Stomach (tissue), 9 donors: ENCODE measurements around the gene ATP2C1. TPM values are rescaled to one million over a fixed set of nuclear protein-coding genes. Genes with fewer than 3 reads are reported as not detected.

Experiments used
- DNase-seq, 2 donors: peaks; one replicate each; pipeline versions ENCODE4 v3.0.0 to v3.0.0-alpha.2; 2013 to 2019
- H3K27ac ChIP-seq, 5 donors: fragments of 200-600 bp in 4 of 5; sonication (generic) in 4 of 5; one replicate each; pipeline ENCODE4 v1.5.1; 2013 to 2019; ENCODE audit warnings: mild to moderate bottlenecking in 1 of 5, moderate library complexity in 1 of 5
- H3K27me3 ChIP-seq, 3 donors: fragments of 200-600 bp; sonication (generic); one replicate each; pipeline ENCODE4 v1.5.1; 2017 to 2019; ENCODE audit warnings: mixed run types in 1 of 3
- H3K36me3 ChIP-seq, 4 donors: fragments of 200-600 bp; sonication (generic); 1 replicate in 3 of 4; 2 replicates in 1 of 4; pipeline ENCODE4 v1.5.1; 2016 to 2019
- H3K4me1 ChIP-seq, 4 donors: fragments of 200-600 bp; sonication (generic); one replicate each; pipeline ENCODE4 v1.5.1; 2016 to 2019
- H3K4me3 ChIP-seq, 4 donors: fragments of 200-600 bp; sonication (generic) in 3 of 4; one replicate each; pipeline ENCODE4 v1.5.1; 2016 to 2019; ENCODE audit warnings: mild to moderate bottlenecking in 1 of 4
- H3K9me3 ChIP-seq, 4 donors: fragments of 200-600 bp; sonication (generic); one replicate each; pipeline ENCODE4 v1.5.1; 2016 to 2019
- EP300 ChIP-seq: sonication (generic); formaldehyde crosslinking; IDR thresholded peaks from one replicate; pipeline ENCODE4 v1.6.1; 2017; ENCODE audit warnings: antibody characterized with exemption
- POLR2A ChIP-seq, 4 donors: fragments of 450-650 bp; IDR thresholded peaks; one replicate each; pipeline ENCODE4 v1.6.1; 2016; ENCODE audit warnings: antibody characterized with exemption in 4 of 4, control low read depth in 2 of 4, mild to moderate bottlenecking in 1 of 4, moderate library complexity in 1 of 4
- POLR2AphosphoS5 ChIP-seq, 3 donors: sonication (generic); formaldehyde crosslinking; IDR thresholded peaks; one replicate each; pipeline ENCODE4 v1.6.1; 2016; ENCODE audit warnings: antibody characterized with exemption in 3 of 3
- WGBS, 5 donors: extraction: QIAGEN DNeasy Blood & Tissue Kit in 3 of 5; methylation state at CpG; one replicate each; pipeline versions ENCODE4 v1.1.5 to v1.1.7; 2013 to 2018; 5-methylcytosine and 5-hydroxymethylcytosine counted together
- intact Hi-C: fragments of 100-400 bp; cut with DNase I; formaldehyde crosslinking; loops from one replicate; pipeline ENCODE4 v1.15.1; 2023; ENCODE audit warnings: low total_unique reads
- polyA plus RNA-seq, 3 donors: library from polyadenylated mRNA; stranded (reverse); fragments of 200-250 nt; gene quantifications; one replicate each; pipeline ENCODE4 v1.2.3, GENCODE V29; 2013
- small RNA-seq, 4 donors: library from RNA; depleted of rRNA; stranded (forward); fragments of <200 nt; gene quantifications; one replicate each; pipeline ENCODE3, GENCODE V24; 2016
- total RNA-seq, 5 donors: library from RNA; depleted of rRNA; stranded (reverse); fragments of >200 nt; gene quantifications; one replicate each; pipeline versions ENCODE4 v1.1.0 to v1.2.3, GENCODE V29; 2014 to 2016
- TF ChIP-seq, protein P1 (sequence below), 7 experiments: fragments of 450-650 bp in 4 of 7; fragments of 200-600 bp in 3 of 7; sonication (generic) in 3 of 7; IDR thresholded peaks; one replicate each; pipeline ENCODE4 v1.5.1; 2016 to 2019; ENCODE audit warnings: antibody characterized with exemption in 7 of 7, control low read depth in 2 of 7, mild to moderate bottlenecking in 1 of 7
- donor health status: healthy with polysubstance abuse.
- donor health status: Bipolar disorder and iron deficiency.
- donor health status: healthy.

The ATP2C1 gene
- total and polyA plus RNA-seq, 8 donors = 10.5 to 114 (median 33.0) TPM

DNA sequence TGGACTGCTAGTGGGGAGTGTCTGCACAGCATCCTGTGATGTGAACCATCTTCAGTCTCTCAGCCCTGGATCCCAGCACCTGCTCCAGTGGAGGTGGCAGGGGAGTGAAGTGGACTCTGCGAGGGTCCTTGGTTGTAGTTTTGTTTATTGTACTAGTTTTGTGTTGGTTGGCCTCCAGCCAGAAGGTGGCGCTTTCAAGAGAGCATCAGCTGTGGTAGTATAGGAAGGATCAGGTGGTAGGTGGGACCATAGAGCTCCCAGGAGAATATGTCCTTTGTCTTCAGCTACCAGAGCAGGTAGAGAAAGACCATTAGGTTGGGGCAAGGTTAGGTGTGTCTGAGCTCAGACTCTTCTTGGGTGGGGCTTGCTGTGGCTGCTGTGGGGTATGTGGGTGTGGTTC is 153.7 kb downstream of the ATP2C1 start:
- Histone ChIP-seq H3K4me1 (no peaks in the 10 kb centered on the region), H3K36me3 (peaks cover 0 to 4% (median 0%) of the 10 kb centered on the region in 4 donors), H3K9me3 (peaks cover 0 to 7% (median 0%) of the 10 kb centered on the region in 4 donors), H3K27me3 (no peaks in the 10 kb centered on the region), H3K4me3 (no peak overlapping the region), H3K27ac (no peak overlapping the region)
- no peak for TF ChIP-seq POLR2AphosphoS5 (IDR thresholded peaks at IDR 0.05)
- TF ChIP-seq, protein P1, sequence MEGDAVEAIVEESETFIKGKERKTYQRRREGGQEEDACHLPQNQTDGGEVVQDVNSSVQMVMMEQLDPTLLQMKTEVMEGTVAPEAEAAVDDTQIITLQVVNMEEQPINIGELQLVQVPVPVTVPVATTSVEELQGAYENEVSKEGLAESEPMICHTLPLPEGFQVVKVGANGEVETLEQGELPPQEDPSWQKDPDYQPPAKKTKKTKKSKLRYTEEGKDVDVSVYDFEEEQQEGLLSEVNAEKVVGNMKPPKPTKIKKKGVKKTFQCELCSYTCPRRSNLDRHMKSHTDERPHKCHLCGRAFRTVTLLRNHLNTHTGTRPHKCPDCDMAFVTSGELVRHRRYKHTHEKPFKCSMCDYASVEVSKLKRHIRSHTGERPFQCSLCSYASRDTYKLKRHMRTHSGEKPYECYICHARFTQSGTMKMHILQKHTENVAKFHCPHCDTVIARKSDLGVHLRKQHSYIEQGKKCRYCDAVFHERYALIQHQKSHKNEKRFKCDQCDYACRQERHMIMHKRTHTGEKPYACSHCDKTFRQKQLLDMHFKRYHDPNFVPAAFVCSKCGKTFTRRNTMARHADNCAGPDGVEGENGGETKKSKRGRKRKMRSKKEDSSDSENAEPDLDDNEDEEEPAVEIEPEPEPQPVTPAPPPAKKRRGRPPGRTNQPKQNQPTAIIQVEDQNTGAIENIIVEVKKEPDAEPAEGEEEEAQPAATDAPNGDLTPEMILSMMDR (IDR thresholded peaks at IDR 0.05) = no peak
- TF ChIP-seq EP300 = no peak
- no peak for TF ChIP-seq POLR2A (IDR thresholded peaks at IDR 0.05)
- no peak for DNase-seq
- intact Hi-C loops = no loop called here
- 88 to 94% (median 92%) methylated on average over 2 of the region's 2 CpGs for WGBS, 5 donors

DNA sequence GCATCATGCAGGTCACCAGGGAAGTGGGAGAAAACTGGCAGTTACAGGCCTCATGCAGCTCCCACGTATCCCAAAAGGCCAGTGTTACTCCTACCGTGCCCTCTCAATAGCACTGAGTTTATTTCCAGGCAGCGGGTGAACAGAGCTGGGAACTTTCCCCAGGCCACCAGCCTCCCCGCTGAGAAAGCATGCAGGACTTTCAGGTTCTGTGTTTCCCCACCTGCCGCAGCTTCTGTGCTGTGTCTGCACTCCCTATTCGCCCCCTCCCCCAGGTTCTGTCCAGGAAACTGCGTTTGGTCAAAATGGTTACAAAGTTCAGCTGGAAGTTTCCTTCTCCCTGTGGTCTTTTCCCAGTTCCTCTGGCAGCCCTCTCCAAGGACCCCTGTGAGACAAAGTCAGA is 154.1 kb downstream of the ATP2C1 start:
- H3K9me3 ChIP-seq = peaks cover 0 to 7% (median 0%) of the 10 kb centered on the region in 4 donors
- H3K27me3 ChIP-seq = no peaks in the 10 kb centered on the region
- H3K27ac ChIP-seq = no peak overlapping the region
- intact Hi-C loops = no loop called here
- TF ChIP-seq EP300 = no peak
- TF ChIP-seq, protein P1 (IDR thresholded peaks at IDR 0.05) = no peak
- TF ChIP-seq POLR2AphosphoS5 (IDR thresholded peaks at IDR 0.05) = no peak
- TF ChIP-seq POLR2A (IDR thresholded peaks at IDR 0.05) = no peak
- H3K4me1 ChIP-seq = no peaks in the 10 kb centered on the region
- H3K36me3 ChIP-seq = peaks cover 0 to 4% (median 0%) of the 10 kb centered on the region in 4 donors
- no peak overlapping the region for H3K4me3 ChIP-seq
- DNase-seq = no peak
- 75 to 94% (median 84%) methylated on average over 7 of the region's 7 CpGs for WGBS, 5 donors

DNA sequence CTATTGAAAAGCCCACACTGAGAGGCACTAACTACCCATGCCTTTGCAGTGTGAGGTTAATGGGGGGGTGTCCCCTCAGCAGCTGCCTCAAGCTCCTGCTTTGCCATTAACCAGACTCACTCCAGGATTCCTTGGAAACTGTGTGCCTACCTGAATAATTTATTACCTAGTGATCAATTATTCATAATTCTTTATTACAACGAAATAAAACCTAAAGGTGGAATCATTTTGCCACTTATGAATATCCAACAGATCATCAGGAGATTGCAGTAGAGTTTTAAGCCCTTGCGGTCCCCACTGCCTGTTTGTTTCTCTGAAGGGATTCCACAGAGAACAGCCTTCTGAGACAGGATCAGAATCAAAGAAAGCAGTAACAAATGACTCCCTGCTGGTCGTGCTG is 156.1 kb downstream of the ATP2C1 start:
- Histone ChIP-seq H3K4me3 (no peak overlapping the region), H3K36me3 (peaks cover 0 to 4% (median 0%) of the 10 kb centered on the region in 4 donors), H3K27me3 (no peaks in the 10 kb centered on the region), H3K27ac (no peak overlapping the region), H3K4me1 (no peaks in the 10 kb centered on the region), H3K9me3 (no peaks in the 10 kb centered on the region)
- 72 to 84% (median 74%) methylated on average over 3 of the region's 3 CpGs for WGBS, 5 donors
- intact Hi-C loops = no loop called here
- no peak for TF ChIP-seq POLR2A (IDR thresholded peaks at IDR 0.05)
- no peak for TF ChIP-seq POLR2AphosphoS5 (IDR thresholded peaks at IDR 0.05)
- TF ChIP-seq, protein P1 (IDR thresholded peaks at IDR 0.05) = no peak
- TF ChIP-seq EP300 = no peak
- no peak for DNase-seq

DNA sequence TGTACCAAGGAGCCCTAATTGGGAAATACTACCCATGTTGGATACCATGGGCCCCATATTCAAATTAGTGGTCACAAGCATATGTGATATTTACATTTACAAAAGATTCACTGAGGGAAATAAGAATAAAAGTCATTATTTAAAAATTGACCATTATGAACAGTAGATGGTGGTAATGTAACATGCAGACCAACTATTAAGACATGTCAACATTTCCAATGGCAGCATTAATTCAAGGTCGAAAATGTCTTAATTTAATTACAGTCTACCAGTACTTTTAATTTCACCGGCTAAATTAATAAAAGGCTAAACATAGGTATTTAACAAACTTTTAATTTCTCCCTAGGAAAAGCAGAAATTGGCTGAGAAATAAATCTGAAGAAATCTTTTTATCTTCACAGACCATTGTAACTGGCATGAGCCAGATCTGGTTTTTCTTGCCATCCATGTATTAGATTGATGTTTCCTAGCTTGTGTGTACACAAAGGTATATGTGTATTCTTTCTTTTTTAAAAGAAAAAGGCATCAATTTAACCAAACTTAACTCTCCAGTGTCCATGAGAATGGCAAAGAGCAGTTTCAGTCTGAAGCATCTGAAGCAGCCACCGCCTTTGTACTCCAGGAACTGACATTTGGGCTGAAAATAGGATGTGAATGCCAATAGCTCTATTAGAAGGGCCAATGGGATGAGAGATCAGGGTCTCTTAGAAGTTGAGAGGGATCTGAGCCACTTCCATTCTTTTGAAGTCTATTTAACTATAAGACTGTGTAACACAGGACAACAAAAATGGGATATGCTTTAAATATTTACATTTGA is 159.4 kb downstream of the ATP2C1 start:
- Histone ChIP-seq H3K27me3 (no peaks in the 10 kb centered on the region), H3K36me3 (peaks cover 0 to 2% (median 0%) of the 10 kb centered on the region in 4 donors), H3K4me1 (no peaks in the 10 kb centered on the region), H3K27ac (no peak overlapping the region), H3K9me3 (no peaks in the 10 kb centered on the region), H3K4me3 (no peak overlapping the region)
- DNase-seq = no peak
- intact Hi-C loops = no loop called here
- TF ChIP-seq POLR2AphosphoS5 (IDR thresholded peaks at IDR 0.05) = no peak
- no peak for TF ChIP-seq POLR2A (IDR thresholded peaks at IDR 0.05)
- TF ChIP-seq, protein P1 (IDR thresholded peaks at IDR 0.05) = no peak
- no peak for TF ChIP-seq EP300
- WGBS, 5 donors = 79 to 87% (median 81%) methylated on average over 3 of the region's 3 CpGs

Small RNA genes lying within 50 kb of the gene (small RNA-seq; reads per million reads assigned to genes)
- 0 reads per million in 4 donors for gene RF00019

Other genes with a start within 250 kb of the ATP2C1 start
- gene PIK3R4, start 147.3 kb upstream of the ATP2C1 start, total RNA-seq = 10 to 100 TPM in 4 of 5 donors, 1 to 10 TPM in 1; 6.4 to 45.5 (median 34.9) TPM
- 10 to 100 TPM; 10.4 to 19.1 (median 13.6) TPM for gene PIK3R4, start 147.3 kb upstream of the ATP2C1 start, polyA plus RNA-seq
- 10 to 100 TPM in 1 of 5 donors, 1 to 10 TPM in 3, under 1 TPM in 1; 0.45 to 13.2 (median 3.5) TPM for gene ASTE1, start 132.7 kb downstream of the ATP2C1 start, total RNA-seq
- 1 to 10 TPM; 1.8 to 4.6 (median 3.1) TPM for gene ASTE1, start 132.7 kb downstream of the ATP2C1 start, polyA plus RNA-seq
- gene NEK11, start 132.8 kb downstream of the ATP2C1 start, total RNA-seq = 10 to 100 TPM in 2 of 5 donors, 1 to 10 TPM in 1, under 1 TPM in 1, not detected in 1; 0.45 to 24.2 (median 8.3) TPM
- 1 to 10 TPM; 1.6 to 2.3 (median 1.6) TPM for gene NEK11, start 132.8 kb downstream of the ATP2C1 start, polyA plus RNA-seq